ENCODE data around the gene SSBP4.

- TF ChIP-seq GATA2 (IDR thresholded peaks at IDR 0.05; ENCODE audit: low read depth, low read length) (no peak), GATA3 (IDR thresholded peaks at IDR 0.05; ENCODE audit: low read depth, low read length) (no peak)
Measured at GRCh38 chr19:18467978-18468377, 48.8 kb downstream of the SSBP4 start.

Data from SH-SY5Y (cell line).